ENCODE data around the gene CNOT9. TPM values are rescaled to one million over a fixed set of nuclear protein-coding genes. Genes with fewer than 3 reads are reported as not detected.

Gene CNOT9
- total RNA-seq, 1 experiment from 2014 or later, result 45.8 TPM

DNA sequence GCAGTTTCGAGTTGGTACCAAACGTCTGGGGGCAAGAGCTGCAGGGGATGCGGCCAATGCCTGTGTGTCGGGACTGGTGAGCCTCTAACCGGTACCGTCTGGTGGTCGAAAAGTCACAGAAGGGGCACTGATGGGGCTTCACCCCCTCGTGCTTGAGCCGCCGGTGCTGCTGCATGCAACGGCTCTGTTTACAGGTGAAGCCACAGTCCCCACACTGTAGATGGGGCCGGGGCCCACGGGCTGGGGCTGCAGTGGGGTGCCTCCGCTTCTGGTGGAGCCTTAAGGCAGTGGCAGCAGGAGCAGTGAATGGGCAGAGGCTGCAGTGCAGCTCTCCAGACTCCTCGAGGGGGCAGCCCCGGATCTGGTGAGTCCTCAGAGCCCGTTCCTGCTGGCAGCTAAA, 74.1 kb downstream of the CNOT9 start:
- H3K4me2 ChIP-seq, result no peak overlapping the region
- BruUV-seq (replicated peaks), result no TSS peak
- ChIA-PET POLR2A (ENCODE audit: unreplicated experiment) (no interaction called here), CTCF (no interaction called here)
- DNase-seq, result no peak
- peaks cover 12% of the 10 kb centered on the region; the same call in 1 of the 2 replicates for H3K4me1 ChIP-seq (replicated peaks; ENCODE audit: insufficient read depth)
- H4K20me1 ChIP-seq (ENCODE audit: insufficient read depth), result 0 out of 2 replicates have a peak, but pooled peaks cover 2% of the 10 kb centered on the region
- no peak overlapping the region for H3K27ac ChIP-seq
- H2AFZ ChIP-seq, result no peak overlapping the region
- no peak overlapping the region for H3K4me3 ChIP-seq
- H3K9me2 ChIP-seq (ENCODE audit: insufficient read depth), result no peaks in the 10 kb centered on the region
- H3K79me2 ChIP-seq (ENCODE audit: low read depth), result 0 out of 2 replicates have a peak, but pooled peaks cover 5% of the 10 kb centered on the region
- no peaks in the 10 kb centered on the region for H3K27me3 ChIP-seq (ENCODE audit: insufficient read depth, low read depth)
- H3F3A ChIP-seq (ENCODE audit: insufficient read depth, low read depth), result no peaks in the 10 kb centered on the region; the same call in 1 of the 2 replicates
- H3K36me3 ChIP-seq (ENCODE audit: low read depth), result peaks cover 5% of the 10 kb centered on the region; the same call in 1 of the 2 replicates
- intact Hi-C loops (cut with micrococcal nuclease; ENCODE audit: unreplicated experiment), result no loop called here
- H3K9me3 ChIP-seq (ENCODE audit: insufficient read depth, low read depth), result no peaks in the 10 kb centered on the region
- TF ChIP-seq, protein P1, sequence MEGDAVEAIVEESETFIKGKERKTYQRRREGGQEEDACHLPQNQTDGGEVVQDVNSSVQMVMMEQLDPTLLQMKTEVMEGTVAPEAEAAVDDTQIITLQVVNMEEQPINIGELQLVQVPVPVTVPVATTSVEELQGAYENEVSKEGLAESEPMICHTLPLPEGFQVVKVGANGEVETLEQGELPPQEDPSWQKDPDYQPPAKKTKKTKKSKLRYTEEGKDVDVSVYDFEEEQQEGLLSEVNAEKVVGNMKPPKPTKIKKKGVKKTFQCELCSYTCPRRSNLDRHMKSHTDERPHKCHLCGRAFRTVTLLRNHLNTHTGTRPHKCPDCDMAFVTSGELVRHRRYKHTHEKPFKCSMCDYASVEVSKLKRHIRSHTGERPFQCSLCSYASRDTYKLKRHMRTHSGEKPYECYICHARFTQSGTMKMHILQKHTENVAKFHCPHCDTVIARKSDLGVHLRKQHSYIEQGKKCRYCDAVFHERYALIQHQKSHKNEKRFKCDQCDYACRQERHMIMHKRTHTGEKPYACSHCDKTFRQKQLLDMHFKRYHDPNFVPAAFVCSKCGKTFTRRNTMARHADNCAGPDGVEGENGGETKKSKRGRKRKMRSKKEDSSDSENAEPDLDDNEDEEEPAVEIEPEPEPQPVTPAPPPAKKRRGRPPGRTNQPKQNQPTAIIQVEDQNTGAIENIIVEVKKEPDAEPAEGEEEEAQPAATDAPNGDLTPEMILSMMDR (conservative IDR thresholded peaks at IDR 0.05), result no peak
- TF ChIP-seq EZH2 (IDR thresholded peaks at IDR 0.05; ENCODE audit: low read depth), result no peak

DNA sequence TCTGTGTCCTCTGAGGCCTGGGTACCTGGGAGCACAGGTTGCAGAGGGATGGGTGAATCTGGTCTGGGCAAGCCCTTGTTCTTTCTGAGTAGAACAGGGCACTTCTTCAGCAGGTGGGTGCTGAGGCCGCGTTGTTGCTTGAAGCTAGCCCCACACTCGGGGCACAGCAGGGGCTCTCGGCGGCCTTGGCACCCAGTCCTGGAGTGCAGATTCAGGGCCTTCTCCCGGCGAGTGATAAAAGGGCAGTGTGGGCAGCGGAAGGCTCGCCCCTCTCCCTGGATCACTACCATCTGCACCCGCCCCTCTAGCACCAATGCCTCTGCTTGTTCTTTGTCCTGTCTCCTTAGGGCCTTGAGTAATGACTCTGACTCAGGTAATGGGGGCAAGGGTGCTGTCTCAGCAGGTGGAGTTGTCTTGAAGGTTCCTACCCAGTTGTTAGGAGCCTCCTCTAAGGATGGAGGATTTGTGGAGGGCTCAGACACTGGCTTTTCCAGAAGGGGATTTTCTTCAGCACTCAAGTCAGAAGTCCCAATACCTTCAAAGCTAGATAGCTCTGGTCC, 75.2 kb downstream of the CNOT9 start:
- intact Hi-C loops (cut with micrococcal nuclease; ENCODE audit: unreplicated experiment), result no loop called here
- Histone ChIP-seq H4K20me1 (ENCODE audit: insufficient read depth) (peaks cover 6% of the 10 kb centered on the region; the same call in 1 of the 2 replicates), H3K36me3 (ENCODE audit: low read depth) (peaks cover 16% of the 10 kb centered on the region), H3K4me1 (replicated peaks; ENCODE audit: insufficient read depth) (peaks cover 12% of the 10 kb centered on the region; the same call in 1 of the 2 replicates), H3F3A (ENCODE audit: insufficient read depth, low read depth) (no peaks in the 10 kb centered on the region; the same call in 1 of the 2 replicates), H3K9me2 (ENCODE audit: insufficient read depth) (no peaks in the 10 kb centered on the region), H3K4me2 (no peak overlapping the region), H2AFZ (no peak overlapping the region), H3K4me3 (no peak overlapping the region), H3K27ac (peak overlapping the region; percentile 81), H3K9me3 (ENCODE audit: insufficient read depth, low read depth) (no peaks in the 10 kb centered on the region), H3K27me3 (ENCODE audit: insufficient read depth, low read depth) (no peaks in the 10 kb centered on the region), H3K79me2 (ENCODE audit: low read depth) (0 out of 2 replicates have a peak, but pooled peaks cover 11% of the 10 kb centered on the region)
- POLR2A ChIA-PET (ENCODE audit: unreplicated experiment), result no interaction called here
- TF ChIP-seq EZH2 (IDR thresholded peaks at IDR 0.05; ENCODE audit: low read depth), result no peak
- TF ChIP-seq, protein P1 (conservative IDR thresholded peaks at IDR 0.05), result no peak
- no TSS peak for BruUV-seq (replicated peaks)
- CTCF ChIA-PET, result no interaction called here
- no peak for DNase-seq

DNA sequence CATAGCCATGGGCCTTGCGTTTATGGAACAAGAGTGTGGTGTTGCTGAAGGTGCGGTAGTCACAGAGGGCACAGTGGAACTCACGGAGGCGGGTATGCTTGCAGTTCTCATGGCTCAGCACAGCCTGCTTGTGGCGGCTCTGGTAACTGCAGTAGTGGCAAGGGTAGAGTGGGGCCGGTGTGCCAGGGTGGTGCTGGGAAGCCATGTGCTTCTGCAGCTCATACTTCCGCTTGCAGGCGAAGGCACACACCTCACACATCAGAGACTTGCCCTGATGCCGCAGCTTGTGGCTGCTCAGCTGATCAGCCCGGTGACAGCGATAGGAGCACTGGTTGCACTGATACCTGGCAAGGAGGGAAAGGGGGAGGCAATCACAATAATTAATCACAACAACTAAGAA, 76.1 kb downstream of the CNOT9 start:
- TSS peak; percentile 23 for BruUV-seq (replicated peaks)
- Histone ChIP-seq H3K9me2 (ENCODE audit: insufficient read depth) (no peaks in the 10 kb centered on the region), H3K27ac (peak overlapping the region; percentile 81), H3F3A (ENCODE audit: insufficient read depth, low read depth) (peaks cover 3% of the 10 kb centered on the region; the same call in 1 of the 2 replicates), H2AFZ (no peak overlapping the region), H3K79me2 (ENCODE audit: low read depth) (0 out of 2 replicates have a peak, but pooled peaks cover 11% of the 10 kb centered on the region), H3K4me1 (replicated peaks; ENCODE audit: insufficient read depth) (peaks cover 12% of the 10 kb centered on the region; the same call in 1 of the 2 replicates), H3K4me2 (no peak overlapping the region), H3K4me3 (no peak overlapping the region), H3K9me3 (ENCODE audit: insufficient read depth, low read depth) (no peaks in the 10 kb centered on the region), H4K20me1 (ENCODE audit: insufficient read depth) (peaks cover 6% of the 10 kb centered on the region; the same call in 1 of the 2 replicates), H3K36me3 (ENCODE audit: low read depth) (peaks cover 16% of the 10 kb centered on the region; the same call in 1 of the 2 replicates), H3K27me3 (ENCODE audit: insufficient read depth, low read depth) (no peaks in the 10 kb centered on the region)
- ChIA-PET CTCF (no interaction called here), POLR2A (ENCODE audit: unreplicated experiment) (no interaction called here)
- TF ChIP-seq, protein P1 (conservative IDR thresholded peaks at IDR 0.05), result no peak
- no peak for TF ChIP-seq EZH2 (IDR thresholded peaks at IDR 0.05; ENCODE audit: low read depth)
- intact Hi-C loops (cut with micrococcal nuclease; ENCODE audit: unreplicated experiment), result loop anchor here (5.0 kb wide), 1 partner anchor 457 kb away; no protein-coding TSS in a partner anchor
- DNase-seq, result no peak

Measured in PC-9 (cell line).